ENCODE data around the gene TNFRSF1B.

DNA sequence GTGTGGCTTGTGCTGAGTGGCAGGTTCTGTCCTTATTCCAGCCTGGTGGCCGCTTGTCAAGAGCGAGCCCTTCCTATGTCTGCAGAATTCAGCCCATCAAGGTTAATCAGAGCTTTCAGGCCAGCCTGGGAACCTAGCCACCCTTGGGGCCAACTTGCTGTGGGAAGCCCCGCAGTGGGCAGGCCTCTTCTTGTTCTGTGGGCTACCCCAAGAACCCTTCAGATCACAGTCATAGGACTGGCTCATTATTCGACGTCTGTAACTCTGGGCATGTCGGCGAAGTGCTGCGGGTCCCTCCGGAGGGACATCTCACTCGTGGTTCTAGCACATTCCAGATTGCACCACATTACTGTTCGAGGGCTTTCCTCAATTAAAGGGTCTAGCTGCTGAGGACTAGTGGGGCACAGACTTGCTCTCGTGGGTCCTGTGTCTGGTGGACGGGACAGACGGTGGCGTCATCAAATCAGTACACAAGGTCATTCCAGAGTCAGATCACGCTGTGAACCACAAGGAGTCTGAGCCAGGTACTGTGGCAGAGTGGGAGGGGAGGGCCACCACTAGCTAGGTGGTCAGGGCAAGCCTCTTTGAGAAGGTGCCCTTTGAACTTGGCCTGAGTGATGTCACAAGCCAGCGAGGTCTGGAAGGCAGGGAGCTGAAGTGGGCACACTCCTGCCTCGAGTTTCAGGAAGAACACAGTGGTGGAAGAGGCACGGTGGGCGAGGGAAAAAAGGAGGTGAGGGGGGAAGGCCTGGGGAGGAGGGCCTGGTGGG, 20.3 kb upstream of the TNFRSF1B start:
- TF ChIP-seq SUZ12 (IDR thresholded peaks at IDR 0.05), result no peak
- TF ChIP-seq ELF4 (IDR thresholded peaks at IDR 0.05), result no peak
- no peak for TF ChIP-seq FOXK2 (IDR thresholded peaks at IDR 0.05)
- TF ChIP-seq NFRKB (IDR thresholded peaks at IDR 0.05), result no peak
- no peak for TF ChIP-seq ARNT (IDR thresholded peaks at IDR 0.05)
- no peak for TF ChIP-seq HDGF (IDR thresholded peaks at IDR 0.05; ENCODE audit: borderline replicate concordance)
- TF ChIP-seq FOXM1 (IDR thresholded peaks at IDR 0.05; ENCODE audit: borderline replicate concordance), result no peak
- TF ChIP-seq TARDBP (IDR thresholded peaks at IDR 0.05), result no peak
